ENCODE results near the gene C6orf58.
A peak's percentile ranks its signal among the peaks of the same experiment; 100 is the strongest.

DNA sequence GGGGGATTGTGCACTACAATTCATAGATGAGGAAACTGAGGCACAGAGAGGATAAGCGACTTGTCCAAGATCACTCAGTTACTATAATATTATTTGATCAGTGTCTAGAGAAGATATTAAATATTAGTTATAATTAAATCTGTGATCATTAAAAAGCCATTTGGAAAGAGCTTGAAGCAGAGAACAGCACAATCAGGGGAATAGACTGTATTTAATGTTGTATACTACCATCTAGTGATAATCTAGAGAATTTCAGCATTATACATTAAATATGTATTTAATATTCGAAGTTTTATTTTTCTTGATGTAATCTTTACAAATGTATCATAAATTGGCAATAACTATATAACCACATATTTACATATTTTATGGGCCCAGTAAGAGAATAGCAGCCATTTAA lies 37.7 kb upstream of the C6orf58 start:
- TF ChIP-seq SIN3A (IDR thresholded peaks at IDR 0.05; ENCODE audit: borderline replicate concordance, insufficient read depth, low read depth, low read length), result no peak
- TF ChIP-seq, protein P1, sequence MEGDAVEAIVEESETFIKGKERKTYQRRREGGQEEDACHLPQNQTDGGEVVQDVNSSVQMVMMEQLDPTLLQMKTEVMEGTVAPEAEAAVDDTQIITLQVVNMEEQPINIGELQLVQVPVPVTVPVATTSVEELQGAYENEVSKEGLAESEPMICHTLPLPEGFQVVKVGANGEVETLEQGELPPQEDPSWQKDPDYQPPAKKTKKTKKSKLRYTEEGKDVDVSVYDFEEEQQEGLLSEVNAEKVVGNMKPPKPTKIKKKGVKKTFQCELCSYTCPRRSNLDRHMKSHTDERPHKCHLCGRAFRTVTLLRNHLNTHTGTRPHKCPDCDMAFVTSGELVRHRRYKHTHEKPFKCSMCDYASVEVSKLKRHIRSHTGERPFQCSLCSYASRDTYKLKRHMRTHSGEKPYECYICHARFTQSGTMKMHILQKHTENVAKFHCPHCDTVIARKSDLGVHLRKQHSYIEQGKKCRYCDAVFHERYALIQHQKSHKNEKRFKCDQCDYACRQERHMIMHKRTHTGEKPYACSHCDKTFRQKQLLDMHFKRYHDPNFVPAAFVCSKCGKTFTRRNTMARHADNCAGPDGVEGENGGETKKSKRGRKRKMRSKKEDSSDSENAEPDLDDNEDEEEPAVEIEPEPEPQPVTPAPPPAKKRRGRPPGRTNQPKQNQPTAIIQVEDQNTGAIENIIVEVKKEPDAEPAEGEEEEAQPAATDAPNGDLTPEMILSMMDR (IDR thresholded peaks at IDR 0.05), result peak; percentile 47; the same call in 1 of the 2 replicates
